GM18873 (cell line): ENCODE results near the gene KRTAP9-4.
"Not testable (repeated sequence)": the region's sequence is repeated elsewhere in the genome, so short reads cannot be mapped to it uniquely, and the experiment has no call there.

Experiments
- ATAC-seq: cut with Tn5 transposase; IDR thresholded peaks from one replicate; pipeline ENCODE4 v1.9.1; 2021; ENCODE audit warnings: mild to moderate bottlenecking, moderate library complexity, moderate number of reproducible peaks; ENCODE audit not compliant: unreplicated experiment, low FRiP score

The KRTAP9-4 gene, protein sequence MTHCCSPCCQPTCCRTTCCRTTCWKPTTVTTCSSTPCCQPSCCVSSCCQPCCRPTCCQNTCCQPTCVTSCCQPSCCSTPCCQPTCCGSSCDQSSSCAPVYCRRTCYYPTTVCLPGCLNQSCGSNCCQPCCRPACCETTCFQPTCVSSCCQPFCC

DNA sequence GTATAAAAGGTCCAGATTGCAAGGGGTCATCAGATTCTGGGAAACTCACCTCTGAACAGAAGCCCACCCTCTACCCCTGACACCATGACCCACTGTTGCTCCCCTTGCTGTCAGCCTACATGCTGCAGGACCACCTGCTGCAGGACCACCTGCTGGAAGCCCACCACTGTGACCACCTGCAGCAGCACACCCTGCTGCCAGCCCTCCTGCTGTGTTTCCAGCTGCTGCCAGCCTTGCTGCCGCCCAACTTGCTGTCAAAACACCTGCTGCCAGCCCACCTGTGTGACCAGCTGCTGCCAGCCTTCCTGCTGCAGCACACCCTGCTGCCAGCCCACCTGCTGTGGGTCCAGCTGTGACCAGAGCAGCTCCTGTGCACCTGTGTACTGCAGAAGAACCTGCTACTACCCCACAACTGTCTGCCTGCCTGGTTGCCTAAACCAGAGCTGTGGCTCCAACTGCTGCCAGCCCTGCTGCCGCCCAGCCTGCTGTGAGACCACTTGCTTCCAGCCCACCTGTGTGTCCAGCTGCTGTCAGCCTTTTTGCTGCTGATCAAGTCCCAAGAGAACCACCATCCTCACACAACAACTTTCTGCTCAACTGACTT lies at the start of gene KRTAP9-4:
KRTAP9-4 (plus strand) TSS at position 51 of the 604 bp plus-strand sequence; CDS start at position 85, 34 bp downstream.
- not testable (repeated sequence) for ATAC-seq

DNA sequence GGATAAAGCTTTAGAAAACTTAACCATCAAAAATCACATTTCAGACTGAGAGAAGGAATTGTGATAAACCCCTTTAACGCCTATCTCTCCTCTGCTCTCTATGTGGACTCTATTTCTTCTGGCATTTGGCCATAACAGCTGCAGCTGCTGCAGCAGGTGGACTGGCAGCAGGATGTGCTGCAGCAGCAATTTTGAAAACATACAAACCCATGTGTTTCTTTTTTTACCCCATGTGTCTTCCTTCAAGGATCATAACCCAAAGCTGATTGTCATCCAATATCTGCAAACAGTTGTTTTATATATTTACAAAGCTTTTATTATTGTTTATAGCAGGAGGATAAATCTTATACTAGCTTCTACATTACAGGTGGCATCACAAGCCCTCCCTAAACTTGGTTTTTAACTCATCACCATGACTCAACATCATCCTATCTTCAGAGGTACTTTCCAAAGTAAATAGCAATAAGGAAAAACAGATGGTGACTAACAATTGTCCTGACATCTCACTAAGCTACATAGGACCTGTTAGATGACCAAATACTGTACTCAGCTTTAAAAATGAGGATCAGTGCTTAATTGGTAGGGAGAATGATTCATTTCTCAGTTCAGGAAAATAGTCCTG lies 37.5 kb upstream of the KRTAP9-4 start:
- no peak for ATAC-seq

DNA sequence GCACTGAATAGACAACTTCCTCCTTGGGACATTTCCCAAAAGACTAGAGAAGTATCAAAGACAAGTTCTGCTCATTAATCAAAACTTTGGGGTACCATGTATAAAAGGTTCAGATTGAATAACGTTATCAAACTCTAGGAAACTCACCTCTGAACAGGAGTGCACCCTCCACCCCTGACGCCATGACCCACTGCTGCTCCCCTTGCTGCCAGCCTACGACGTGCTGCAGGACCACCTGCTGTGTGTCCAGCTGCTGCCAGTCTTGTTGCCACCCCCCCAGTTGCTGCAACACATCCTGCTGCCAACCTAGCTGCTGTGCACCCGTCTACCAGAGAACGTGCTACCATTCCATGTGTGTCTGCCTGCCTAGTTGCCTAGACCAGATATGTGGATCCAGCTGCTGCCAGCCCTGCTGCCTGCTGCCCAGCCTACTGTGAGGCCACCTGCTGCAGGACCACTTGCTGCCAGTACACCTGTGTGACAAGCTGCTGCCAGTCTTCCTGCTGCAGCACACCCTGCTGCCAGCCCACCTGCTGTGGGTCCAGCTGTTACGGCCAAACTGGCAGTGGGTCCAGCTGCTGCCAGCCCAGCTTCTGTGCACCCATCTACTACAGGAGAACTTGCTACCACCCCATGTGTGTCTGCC lies 36.8 kb upstream of the KRTAP9-4 start:
- ATAC-seq = no peak

DNA sequence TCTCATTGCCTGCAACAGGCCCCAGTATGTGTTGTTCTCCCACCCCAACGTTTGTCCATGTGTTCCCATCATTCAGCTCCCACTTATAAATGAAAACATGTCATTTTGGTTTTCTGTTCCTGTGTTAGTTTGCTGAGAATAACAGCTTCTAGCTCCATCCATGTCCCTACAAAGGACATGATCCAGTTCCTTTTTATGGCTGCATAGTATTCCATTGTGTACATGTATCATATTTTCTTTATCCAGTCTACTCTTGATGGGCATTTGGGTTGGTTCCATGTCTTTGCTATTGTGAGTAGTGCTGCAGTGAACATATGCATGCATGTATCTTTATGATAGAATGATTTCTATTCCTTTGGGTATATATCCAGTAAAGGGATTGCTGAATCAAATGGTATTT lies 33.8 kb upstream of the KRTAP9-4 start:
- ATAC-seq = no peak

DNA sequence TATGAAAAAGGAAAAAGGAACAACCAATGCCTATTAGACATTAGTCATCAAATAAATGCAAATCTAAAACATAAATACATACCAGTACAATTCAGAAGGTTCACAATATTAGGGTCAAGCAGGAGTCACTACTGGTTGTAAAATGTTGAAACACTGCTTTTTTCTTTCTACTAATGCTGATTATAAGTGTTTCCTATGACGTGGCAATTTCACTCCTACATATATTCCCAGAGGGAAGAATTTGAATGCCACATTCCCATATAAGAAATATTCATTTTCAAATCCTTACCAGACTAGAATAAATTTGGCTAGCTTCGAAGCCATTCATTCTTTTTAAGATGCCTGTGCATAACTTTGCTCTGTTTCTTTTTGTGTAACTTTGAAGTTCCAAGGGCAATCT lies 25.7 kb upstream of the KRTAP9-4 start:
- ATAC-seq = no peak

DNA sequence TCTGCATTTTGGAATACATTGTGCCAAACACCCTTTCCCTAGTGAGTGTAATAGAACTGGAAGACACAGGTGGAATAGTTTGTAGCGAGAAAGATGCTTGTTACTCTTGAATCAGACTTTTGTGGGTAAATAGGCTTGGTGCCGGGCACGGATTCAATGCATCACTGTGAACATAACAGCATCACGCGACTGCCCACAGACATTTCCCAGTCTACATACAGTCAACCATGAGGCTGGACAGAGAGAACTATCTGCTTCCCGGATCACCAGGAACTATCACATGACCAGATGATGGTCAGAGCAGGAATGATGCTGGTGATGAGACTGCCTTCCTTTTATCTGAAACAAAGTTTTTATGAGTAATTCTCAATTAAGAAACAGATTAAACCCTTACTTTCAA lies 23.4 kb upstream of the KRTAP9-4 start:
- ATAC-seq = no peak

DNA sequence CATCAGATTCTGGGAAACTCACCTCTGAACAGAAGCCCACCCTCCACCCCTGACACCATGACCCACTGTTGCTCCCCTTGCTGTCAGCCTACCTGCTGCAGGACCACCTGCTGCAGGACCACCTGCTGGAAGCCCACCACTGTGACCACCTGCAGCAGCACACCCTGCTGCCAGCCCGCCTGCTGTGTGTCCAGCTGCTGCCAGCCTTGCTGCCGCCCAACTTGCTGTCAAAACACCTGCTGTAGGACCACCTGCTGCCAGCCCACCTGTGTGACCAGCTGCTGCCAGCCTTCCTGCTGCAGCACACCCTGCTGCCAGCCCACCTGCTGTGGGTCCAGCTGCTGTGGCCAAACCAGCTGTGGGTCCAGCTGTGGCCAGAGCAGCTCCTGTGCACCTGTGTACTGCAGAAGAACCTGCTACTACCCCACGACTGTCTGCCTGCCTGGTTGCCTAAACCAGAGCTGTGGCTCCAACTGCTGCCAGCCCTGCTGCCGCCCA lies 22.8 kb upstream of the KRTAP9-4 start, which contains the start of gene KRTAP9-2:
KRTAP9-2 (plus strand) TSS at position 51 of the 498 bp plus-strand sequence; CDS start at position 58, 7 bp downstream.
- ATAC-seq = not testable (repeated sequence)

DNA sequence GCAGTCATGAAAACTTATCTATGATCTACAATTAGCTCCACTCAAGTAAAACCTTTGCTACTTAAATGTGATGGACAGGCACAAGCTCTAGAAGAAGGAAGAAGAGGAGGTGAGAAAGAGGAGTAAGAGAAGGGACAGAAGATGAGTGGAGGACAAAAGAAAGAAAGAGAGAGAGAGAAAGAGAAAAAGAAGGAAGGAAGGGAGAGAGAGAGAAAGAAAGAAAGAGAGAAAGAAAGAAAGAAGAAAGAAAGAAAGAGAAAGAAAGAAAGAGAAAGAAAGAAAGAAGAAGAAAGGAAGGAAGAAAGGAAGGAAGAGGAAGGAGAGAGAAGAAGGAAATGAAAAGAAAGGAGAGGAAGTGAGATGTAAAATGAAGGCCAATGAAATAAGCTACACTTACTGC lies 19.4 kb upstream of the KRTAP9-4 start:
- no peak for ATAC-seq

DNA sequence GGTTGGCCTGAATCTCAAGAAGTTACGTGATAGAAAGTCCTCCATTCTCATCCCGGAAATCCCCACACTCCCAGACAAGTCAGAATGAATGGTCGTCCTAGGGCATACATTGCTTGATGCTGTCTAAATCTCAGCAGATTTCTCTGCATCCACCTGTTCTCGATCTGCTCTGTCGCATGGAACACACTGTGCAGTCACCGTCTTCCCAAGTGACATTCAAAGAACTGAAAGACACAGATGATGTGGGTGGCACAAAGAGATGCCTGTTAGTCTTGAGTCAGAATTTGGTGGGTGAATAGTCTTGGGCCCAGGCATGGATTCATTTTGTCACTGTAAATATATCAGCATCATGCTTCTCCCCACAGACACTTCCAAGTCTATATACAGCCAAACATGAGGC lies 17.8 kb upstream of the KRTAP9-4 start:
- no peak for ATAC-seq

DNA sequence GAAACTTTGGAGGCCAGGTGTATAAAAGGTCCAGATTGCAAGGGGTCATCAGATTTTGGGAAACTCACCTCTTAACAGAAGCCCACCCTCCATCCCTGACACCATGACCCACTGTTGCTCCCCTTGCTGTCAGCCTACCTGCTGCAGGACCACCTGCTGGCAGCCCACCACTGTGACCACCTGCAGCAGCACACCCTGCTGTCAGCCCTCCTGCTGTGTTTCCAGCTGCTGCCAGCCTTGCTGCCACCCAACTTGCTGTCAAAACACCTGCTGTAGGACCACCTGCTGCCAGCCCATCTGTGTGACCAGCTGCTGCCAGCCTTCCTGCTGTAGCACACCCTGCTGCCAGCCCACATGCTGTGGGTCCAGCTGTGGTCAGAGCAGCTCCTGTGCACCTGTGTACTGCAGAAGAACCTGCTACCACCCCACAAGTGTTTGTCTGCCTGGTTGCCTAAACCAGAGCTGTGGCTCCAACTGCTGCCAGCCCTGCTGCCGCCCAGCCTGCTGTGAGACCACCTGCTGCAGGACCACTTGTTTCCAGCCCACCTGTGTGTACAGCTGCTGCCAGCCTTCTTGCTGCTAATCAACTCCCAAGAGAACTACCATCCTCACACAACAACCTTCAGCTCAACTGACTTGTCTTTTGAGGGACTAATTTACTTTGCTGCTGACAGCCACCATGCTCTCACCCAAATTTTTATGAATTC lies 16.9 kb upstream of the KRTAP9-4 start, which contains the start of gene KRTAP9-3:
KRTAP9-3 (plus strand) TSS at position 51 of the 707 bp plus-strand sequence; CDS start at position 104, 53 bp downstream.
- ATAC-seq = not testable (repeated sequence)

DNA sequence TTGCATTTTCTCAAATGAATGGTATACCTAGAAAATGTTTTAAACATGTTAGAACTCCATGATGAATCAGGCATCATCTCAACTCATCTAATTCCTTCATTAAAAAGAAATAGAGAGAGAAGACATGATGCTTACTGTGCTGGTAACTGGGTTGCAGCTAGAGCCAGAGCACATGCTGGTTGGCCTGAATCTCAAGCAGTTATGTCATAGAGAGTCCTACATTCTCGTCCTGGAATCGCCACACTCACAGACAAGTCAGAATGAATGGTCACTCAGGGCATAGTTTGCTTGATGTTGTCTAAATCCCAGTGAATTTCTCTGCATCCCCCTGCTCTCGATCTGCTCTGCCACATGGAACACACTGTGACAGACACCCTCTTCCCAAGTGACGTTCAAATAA lies 12.4 kb upstream of the KRTAP9-4 start:
- not testable (repeated sequence) for ATAC-seq

DNA sequence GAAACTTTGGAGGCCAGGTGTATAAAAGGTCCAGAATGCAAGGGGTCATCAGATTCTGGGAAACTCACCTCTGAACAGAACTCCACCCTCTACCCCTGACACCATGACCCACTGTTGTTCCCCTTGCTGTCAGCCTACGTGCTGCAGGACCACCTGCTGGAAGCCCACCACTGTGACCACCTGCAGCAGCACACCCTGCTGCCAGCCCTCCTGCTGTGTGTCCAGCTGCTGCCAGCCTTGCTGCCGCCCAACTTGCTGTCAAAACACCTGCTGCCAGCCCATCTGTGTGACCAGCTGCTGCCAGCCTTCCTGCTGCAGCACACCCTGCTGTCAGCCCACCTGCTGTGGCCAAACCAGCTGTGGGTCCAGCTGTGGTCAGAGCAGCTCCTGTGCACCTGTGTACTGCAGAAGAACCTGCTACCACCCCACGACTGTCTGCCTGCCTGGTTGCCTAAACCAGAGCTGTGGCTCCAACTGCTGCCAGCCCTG lies 11.5 kb upstream of the KRTAP9-4 start, which contains the start of gene KRTAP9-8:
KRTAP9-8 (plus strand) TSS at position 51 of the 489 bp plus-strand sequence; CDS start at position 104, 53 bp downstream.
- ATAC-seq = not testable (repeated sequence)

DNA sequence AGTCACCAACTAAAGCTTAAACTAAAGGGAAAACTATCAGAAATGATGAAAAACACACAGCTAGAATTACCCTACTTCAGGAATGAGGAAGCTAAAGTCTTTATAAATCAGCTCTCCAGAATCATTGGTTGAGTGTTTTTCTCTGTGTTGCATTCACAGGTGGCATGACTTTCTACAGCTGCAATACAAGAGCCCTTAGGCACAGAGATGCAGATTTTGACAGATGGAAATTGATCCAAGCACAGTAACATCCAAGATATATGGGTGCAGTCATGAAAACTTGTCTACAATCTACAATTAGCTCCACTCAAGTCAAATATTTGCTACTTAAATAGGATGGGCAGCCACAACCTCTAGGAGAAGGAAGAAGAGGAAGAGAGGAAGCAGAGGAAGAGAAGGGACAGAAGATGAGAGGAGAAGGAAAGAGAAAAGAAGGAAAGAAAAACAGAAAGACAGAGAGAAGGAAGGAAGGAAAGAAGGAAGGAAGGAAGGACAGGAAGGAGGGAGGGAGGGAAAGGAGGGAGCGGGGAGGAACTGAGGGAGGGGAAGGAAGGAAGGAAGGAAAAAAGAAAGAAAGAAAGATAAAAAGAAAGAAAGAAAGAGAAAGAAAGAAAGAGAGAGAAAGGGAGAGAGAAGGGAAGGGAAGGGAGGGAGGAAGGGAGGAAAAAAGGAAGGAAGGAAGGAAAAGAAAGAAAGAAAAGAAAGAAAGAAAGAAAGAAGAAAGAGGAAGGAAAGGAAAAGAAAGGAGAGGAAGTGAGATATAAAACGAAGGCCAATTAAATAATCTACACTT lies 2.3 kb upstream of the KRTAP9-4 start:
- ATAC-seq = not testable (repeated sequence)

DNA sequence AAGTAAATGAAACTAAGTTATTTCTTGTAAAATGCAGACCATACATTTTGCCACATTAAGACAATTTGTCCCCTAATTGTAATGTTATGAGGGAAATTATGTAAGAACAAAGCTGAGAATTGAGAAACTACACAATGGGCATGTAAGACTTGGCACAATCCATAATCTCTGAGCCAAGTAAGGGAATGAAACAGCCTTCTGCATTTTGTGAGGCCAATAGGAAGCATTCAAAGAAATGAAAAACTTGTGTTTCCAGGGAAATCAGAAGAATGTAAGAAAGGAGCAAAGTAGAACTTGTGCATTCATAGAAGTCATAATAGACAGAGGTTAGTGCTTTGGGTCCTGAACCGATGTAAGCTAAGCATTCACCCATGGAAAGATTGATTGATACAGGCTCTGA lies 1.8 kb downstream of the KRTAP9-4 start:
- ATAC-seq = no peak

DNA sequence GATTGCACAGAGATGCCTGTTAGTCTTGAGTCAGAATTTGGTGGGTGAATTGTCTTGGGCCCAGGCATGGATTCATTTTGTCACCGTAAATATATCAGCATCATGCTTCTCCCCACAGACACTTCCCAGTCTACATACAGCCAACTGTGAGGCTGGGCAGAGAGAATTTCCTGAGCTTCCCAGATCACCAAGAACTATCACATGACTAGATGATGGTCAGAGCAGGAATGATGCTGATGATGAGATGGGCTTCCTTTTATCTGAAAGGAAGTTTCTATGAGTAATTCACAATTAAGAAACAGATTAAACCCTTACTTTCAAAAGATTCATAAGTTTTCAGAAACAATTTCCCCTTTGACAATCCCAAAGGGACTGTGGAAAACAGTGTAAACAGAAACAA lies 5.4 kb downstream of the KRTAP9-4 start:
- ATAC-seq = no peak

DNA sequence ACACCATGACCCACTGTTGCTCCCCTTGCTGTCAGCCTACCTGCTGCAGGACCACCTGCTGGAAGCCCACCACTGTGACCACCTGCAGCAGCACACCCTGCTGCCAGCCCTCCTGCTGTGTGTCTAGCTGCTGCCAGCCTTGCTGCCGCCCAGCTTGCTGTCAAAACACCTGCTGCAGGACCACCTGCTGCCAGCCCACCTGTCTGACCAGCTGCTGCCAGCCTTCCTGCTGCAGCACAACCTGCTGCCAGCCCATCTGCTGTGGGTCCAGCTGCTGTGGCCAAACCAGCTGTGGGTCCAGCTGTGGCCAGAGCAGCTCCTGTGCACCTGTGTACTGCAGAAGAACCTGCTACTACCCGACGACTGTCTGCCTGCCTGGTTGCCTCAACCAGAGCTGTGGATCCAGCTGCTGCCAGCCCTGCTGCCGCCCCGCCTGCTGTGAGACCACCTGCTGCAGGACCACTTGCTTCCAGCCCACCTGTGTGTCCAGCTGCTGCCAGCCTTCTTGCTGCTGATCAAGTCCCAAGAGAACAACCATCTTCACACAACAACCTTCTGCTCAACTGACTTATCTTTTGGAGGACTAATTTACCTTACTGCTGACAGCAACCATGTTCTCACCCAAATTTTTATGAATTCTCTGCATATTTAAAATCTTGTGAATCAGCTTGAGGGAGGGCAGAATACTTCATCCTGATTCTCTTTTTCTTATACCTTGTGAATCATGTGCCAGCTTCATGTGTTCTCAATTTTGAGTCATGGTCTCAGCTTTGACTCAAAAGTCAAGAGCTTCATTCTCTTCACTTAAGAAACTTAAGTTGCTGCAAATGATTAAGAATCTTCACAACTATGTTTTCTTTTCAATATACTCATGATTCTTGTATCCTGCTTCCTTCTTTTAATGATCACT lies 6.1 kb downstream of the KRTAP9-4 start, which contains the start of gene KRTAP9-9:
KRTAP9-9 (plus strand) TSS at position 4 of the 910 bp plus-strand sequence.
- not testable (repeated sequence) for ATAC-seq

DNA sequence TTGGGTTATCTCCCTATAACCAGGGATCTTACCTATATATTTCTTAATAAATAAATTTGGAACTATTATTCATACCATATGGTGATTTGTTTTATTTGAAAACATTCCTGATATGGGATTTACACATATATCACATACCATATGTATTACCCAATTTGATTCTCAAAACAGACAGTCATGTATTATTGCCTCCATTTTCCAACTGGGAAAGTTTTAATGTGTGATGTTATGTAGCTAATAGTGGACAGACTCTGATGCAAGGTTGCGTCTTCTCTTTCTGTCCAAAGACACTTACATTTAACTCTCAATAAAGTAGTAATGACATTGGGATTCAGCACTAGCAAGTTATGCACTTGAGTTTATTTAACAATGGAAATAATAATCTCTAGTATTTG lies 6.8 kb downstream of the KRTAP9-4 start:
- no peak for ATAC-seq

DNA sequence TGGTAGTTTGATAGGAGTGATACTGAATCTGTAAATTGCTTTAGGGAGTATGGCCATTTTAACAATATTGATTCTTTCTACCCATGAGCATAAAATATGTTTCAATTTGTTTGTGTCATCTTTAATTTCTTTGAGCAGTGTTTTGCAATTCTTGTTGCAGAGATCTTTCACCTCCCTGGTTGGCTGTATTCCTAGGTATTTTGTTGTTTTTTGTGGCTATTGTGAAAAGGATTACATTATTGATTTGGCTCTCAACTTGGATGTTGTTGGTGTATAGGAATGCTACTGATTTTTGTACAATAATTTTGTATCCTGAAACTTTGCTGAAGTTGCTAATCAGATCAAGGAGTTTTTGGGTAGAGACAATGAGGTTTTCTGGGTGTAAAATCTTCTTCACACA lies 8.9 kb downstream of the KRTAP9-4 start:
- ATAC-seq = no peak
